Activated naive CD4-positive, alpha-beta T cell treated with anti-CD3 and anti-CD28 coated beads, Interleukin-2, amount 50 U/mL, for 72 hours (primary cell): ENCODE measurements around the gene INSYN1. TPM values are rescaled to one million over a fixed set of nuclear protein-coding genes. Genes with fewer than 3 reads are reported as not detected.
A peak's percentile ranks its signal among the peaks of the same experiment; 100 is the strongest.

Experiments used
- ATAC-seq, 2 donors: fragments of 150-1000 bp; cut with Tn5 transposase; 2 replicates each; pipeline ENCODE4 v1.10.0; 2021; ENCODE audit warnings: mild to moderate bottlenecking in 2 of 2, moderate library complexity in 2 of 2
- DNase-seq, 2 donors: peaks; one replicate each; pipeline ENCODE4 v3.0.0; 2021 to 2022; ENCODE audit warnings: low spot score in 2 of 2
- H3K27ac Mint-ChIP-seq, 2 donors: one replicate each; pipeline ENCODE4 v1.8.0; 2022; ENCODE audit warnings: mild to moderate bottlenecking in 2 of 2, mixed read lengths in 2 of 2
- H3K36me3 Mint-ChIP-seq, 2 donors: one replicate each; pipeline ENCODE4 v1.8.0; 2022; ENCODE audit warnings: mixed read lengths in 2 of 2
- H3K9me3 Mint-ChIP-seq, 2 donors: one replicate each; pipeline ENCODE4 v1.8.0; 2022; ENCODE audit warnings: mixed read lengths in 2 of 2
- total RNA-seq, 2 donors: library from RNA; stranded (reverse); gene quantifications; one replicate each; pipeline ENCODE4 v1.2.3, GENCODE V29; 2022

INSYN1 gene
- total RNA-seq, 2 donors from 2014 or later = not detected

- Mint-ChIP-seq H3K9me3 (no peaks in the 10 kb centered on the region), H3K36me3 (no peaks in the 10 kb centered on the region), H3K27ac (no peak overlapping the region)
- ATAC-seq (no peak), DNase-seq (no peak)
Observed at GRCh38 chr15:73755946-73756345, 2.8 kb upstream of the INSYN1 start.

GRCh38 chr15:73755481-73755880, 2.3 kb upstream of the INSYN1 start:
- DNase-seq (no peak), ATAC-seq (no peak)
- no peak overlapping the region for H3K27ac Mint-ChIP-seq
- H3K36me3 Mint-ChIP-seq = no peaks in the 10 kb centered on the region
- H3K9me3 Mint-ChIP-seq = no peaks in the 10 kb centered on the region

- Mint-ChIP-seq H3K27ac (no peak overlapping the region), H3K9me3 (no peaks in the 10 kb centered on the region), H3K36me3 (no peaks in the 10 kb centered on the region)
- ATAC-seq (no peak), DNase-seq (no peak)
Observed at GRCh38 chr15:73754461-73754860, 1.3 kb upstream of the INSYN1 start.

- Mint-ChIP-seq H3K9me3 (no peaks in the 10 kb centered on the region), H3K27ac (no peak overlapping the region), H3K36me3 (no peaks in the 10 kb centered on the region)
- DNase-seq (no peak), ATAC-seq (peak in 1 of 2 donors; percentile 35)
Observed at GRCh38 chr15:73752806-73753193, 351 bp downstream of the INSYN1 start.

GRCh38 chr15:73751899-73752805, 999 bp downstream of the INSYN1 start:
- peak in 1 of 2 donors; percentile 9 for ATAC-seq

GRCh38 chr15:73751511-73751898, 1.6 kb downstream of the INSYN1 start:
- ATAC-seq (no peak), DNase-seq (no peak)
- Mint-ChIP-seq H3K9me3 (no peaks in the 10 kb centered on the region), H3K36me3 (no peaks in the 10 kb centered on the region), H3K27ac (no peak overlapping the region)

More at GRCh38 chr15:73751899-73752805, 999 bp downstream of the INSYN1 start:
- DNase-seq = no peak
- H3K36me3 Mint-ChIP-seq = no peaks in the 10 kb centered on the region
- H3K27ac Mint-ChIP-seq = no peak overlapping the region
- no peaks in the 10 kb centered on the region for H3K9me3 Mint-ChIP-seq

- Mint-ChIP-seq H3K27ac (no peak overlapping the region), H3K36me3 (no peaks in the 10 kb centered on the region), H3K9me3 (no peaks in the 10 kb centered on the region)
- DNase-seq (no peak), ATAC-seq (no peak)
Observed at GRCh38 chr15:73750951-73751350, 2.2 kb downstream of the INSYN1 start.

GRCh38 chr15:73750438-73750837, 2.7 kb downstream of the INSYN1 start:
- Mint-ChIP-seq H3K9me3 (no peaks in the 10 kb centered on the region), H3K36me3 (no peaks in the 10 kb centered on the region), H3K27ac (no peak overlapping the region)
- ATAC-seq (no peak), DNase-seq (no peak)

GRCh38 chr15:73749971-73750370, 3.2 kb downstream of the INSYN1 start:
- Mint-ChIP-seq H3K36me3 (no peaks in the 10 kb centered on the region), H3K9me3 (no peaks in the 10 kb centered on the region), H3K27ac (no peak overlapping the region)
- DNase-seq (no peak), ATAC-seq (no peak)

GRCh38 chr15:73749533-73749932, 3.6 kb downstream of the INSYN1 start:
- Mint-ChIP-seq H3K9me3 (no peaks in the 10 kb centered on the region), H3K27ac (no peak overlapping the region), H3K36me3 (no peaks in the 10 kb centered on the region)
- no peak for DNase-seq
- ATAC-seq = no peak

- Mint-ChIP-seq H3K27ac (no peak overlapping the region), H3K9me3 (no peaks in the 10 kb centered on the region), H3K36me3 (no peaks in the 10 kb centered on the region)
- DNase-seq (no peak), ATAC-seq (no peak)
Observed at GRCh38 chr15:73748730-73749129, 4.4 kb downstream of the INSYN1 start.

GRCh38 chr15:73747847-73748590, 5.1 kb downstream of the INSYN1 start:
- DNase-seq (no peak), ATAC-seq (no peak)
- no peaks in the 10 kb centered on the region for H3K9me3 Mint-ChIP-seq
- H3K36me3 Mint-ChIP-seq = no peaks in the 10 kb centered on the region
- H3K27ac Mint-ChIP-seq = no peak overlapping the region

- no peak overlapping the region for H3K27ac Mint-ChIP-seq
- no peaks in the 10 kb centered on the region for H3K36me3 Mint-ChIP-seq
- H3K9me3 Mint-ChIP-seq = no peaks in the 10 kb centered on the region
- DNase-seq (no peak), ATAC-seq (no peak)
Observed at GRCh38 chr15:73746883-73747282, 6.3 kb downstream of the INSYN1 start.

GRCh38 chr15:73746261-73746660, 6.9 kb downstream of the INSYN1 start:
- Mint-ChIP-seq H3K27ac (no peak overlapping the region), H3K36me3 (no peaks in the 10 kb centered on the region), H3K9me3 (no peaks in the 10 kb centered on the region)
- no peak for ATAC-seq
- DNase-seq = no peak

- peak overlapping the region in 1 of 2 donors; percentile 44 for H3K27ac Mint-ChIP-seq
- no peaks in the 10 kb centered on the region for H3K9me3 Mint-ChIP-seq
- no peak for ATAC-seq
- DNase-seq = no peak
- no peaks in the 10 kb centered on the region for H3K36me3 Mint-ChIP-seq
Observed at GRCh38 chr15:73745073-73745472, 8.1 kb downstream of the INSYN1 start.

- Mint-ChIP-seq H3K36me3 (no peaks in the 10 kb centered on the region), H3K27ac (no peak overlapping the region), H3K9me3 (no peaks in the 10 kb centered on the region)
- no peak for ATAC-seq
- DNase-seq = no peak
Observed at GRCh38 chr15:73744293-73744692, 8.9 kb downstream of the INSYN1 start.

- DNase-seq (no peak), ATAC-seq (no peak)
- no peaks in the 10 kb centered on the region for H3K9me3 Mint-ChIP-seq
- H3K27ac Mint-ChIP-seq = peak overlapping the region in 1 of 2 donors; percentile 14
- no peaks in the 10 kb centered on the region for H3K36me3 Mint-ChIP-seq
Observed at GRCh38 chr15:73741321-73741836, 11.8 kb downstream of the INSYN1 start.
